ENCODE measurements around the gene MAPK10. TPM values are rescaled to one million over a fixed set of nuclear protein-coding genes. Genes with fewer than 3 reads are reported as not detected.

Gene MAPK10
- total and polyA plus RNA-seq, 2 experiments from 2014 or later, result 3.6 to 8.1 TPM

DNA sequence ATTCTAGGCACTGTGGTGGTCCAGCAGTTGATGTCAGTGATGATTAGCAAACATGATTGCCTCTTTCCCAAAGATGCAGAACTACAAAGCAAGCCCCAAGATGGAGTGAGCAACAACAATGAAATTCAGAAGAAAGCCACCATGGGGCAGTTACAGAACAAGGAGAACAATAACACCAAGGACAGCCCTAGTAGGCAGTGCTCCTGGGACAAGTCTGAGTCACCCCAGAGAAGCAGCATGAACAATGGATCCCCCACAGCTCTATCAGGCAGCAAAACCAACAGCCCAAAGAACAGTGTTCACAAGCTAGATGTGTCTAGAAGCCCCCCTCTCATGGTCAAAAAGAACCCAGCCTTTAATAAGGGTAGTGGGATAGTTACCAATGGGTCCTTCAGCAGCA, 365.3 kb downstream of the MAPK10 start:
- Histone ChIP-seq H3K4me1 (ENCODE audit: insufficient read depth) (no peaks in the 10 kb centered on the region), H4K20me1 (replicated peaks; ENCODE audit: insufficient read depth) (no peaks in the 10 kb centered on the region), H2AFZ (no peak overlapping the region), H3K9me2 (ENCODE audit: insufficient read depth) (no peaks in the 10 kb centered on the region), H3K27me3 (ENCODE audit: insufficient read depth) (no peaks in the 10 kb centered on the region), H3K4me3 (no peak overlapping the region), H3F3A (replicated peaks; ENCODE audit: low read depth) (no peaks in the 10 kb centered on the region), H3K36me3 (ENCODE audit: insufficient read depth) (no peaks in the 10 kb centered on the region), H3K27ac (ENCODE audit: low read depth) (no peak overlapping the region), H3K4me2 (no peak overlapping the region), H3K79me2 (replicated peaks; ENCODE audit: insufficient read depth) (no peaks in the 10 kb centered on the region)
- Mint-ChIP-seq H3K27me3 (ENCODE audit: insufficient read depth, low read depth, poor library complexity) (no peaks in the 10 kb centered on the region), H3K4me1 (no peaks in the 10 kb centered on the region), H3K9me3 (no peaks in the 10 kb centered on the region), H3K27ac (no peak overlapping the region), H3K36me3 (ENCODE audit: low read depth) (no peaks in the 10 kb centered on the region), H3K4me3 (no peak overlapping the region)
- DNase-seq (ENCODE audit: low spot score) (no peak), ATAC-seq (no peak)
- TF ChIP-seq EZH2phosphoT487 (IDR thresholded peaks at IDR 0.05; ENCODE audit: unreplicated experiment) (no peak), CREB1 (CRISPR knock-in tag; IDR thresholded peaks at IDR 0.05; ENCODE audit: low read depth) (no peak), CTCF (conservative IDR thresholded peaks at IDR 0.05; ENCODE audit: low read depth in 2 of 2) (no peak), NANOG (IDR thresholded peaks at IDR 0.05; ENCODE audit: borderline replicate concordance) (no peak), STAT1 (IDR thresholded peaks at IDR 0.05; ENCODE audit: unreplicated experiment) (no peak), EZH2 (IDR thresholded peaks at IDR 0.05; ENCODE audit: low read depth, unreplicated experiment) (no peak)
- TF ChIP-seq, protein P1, sequence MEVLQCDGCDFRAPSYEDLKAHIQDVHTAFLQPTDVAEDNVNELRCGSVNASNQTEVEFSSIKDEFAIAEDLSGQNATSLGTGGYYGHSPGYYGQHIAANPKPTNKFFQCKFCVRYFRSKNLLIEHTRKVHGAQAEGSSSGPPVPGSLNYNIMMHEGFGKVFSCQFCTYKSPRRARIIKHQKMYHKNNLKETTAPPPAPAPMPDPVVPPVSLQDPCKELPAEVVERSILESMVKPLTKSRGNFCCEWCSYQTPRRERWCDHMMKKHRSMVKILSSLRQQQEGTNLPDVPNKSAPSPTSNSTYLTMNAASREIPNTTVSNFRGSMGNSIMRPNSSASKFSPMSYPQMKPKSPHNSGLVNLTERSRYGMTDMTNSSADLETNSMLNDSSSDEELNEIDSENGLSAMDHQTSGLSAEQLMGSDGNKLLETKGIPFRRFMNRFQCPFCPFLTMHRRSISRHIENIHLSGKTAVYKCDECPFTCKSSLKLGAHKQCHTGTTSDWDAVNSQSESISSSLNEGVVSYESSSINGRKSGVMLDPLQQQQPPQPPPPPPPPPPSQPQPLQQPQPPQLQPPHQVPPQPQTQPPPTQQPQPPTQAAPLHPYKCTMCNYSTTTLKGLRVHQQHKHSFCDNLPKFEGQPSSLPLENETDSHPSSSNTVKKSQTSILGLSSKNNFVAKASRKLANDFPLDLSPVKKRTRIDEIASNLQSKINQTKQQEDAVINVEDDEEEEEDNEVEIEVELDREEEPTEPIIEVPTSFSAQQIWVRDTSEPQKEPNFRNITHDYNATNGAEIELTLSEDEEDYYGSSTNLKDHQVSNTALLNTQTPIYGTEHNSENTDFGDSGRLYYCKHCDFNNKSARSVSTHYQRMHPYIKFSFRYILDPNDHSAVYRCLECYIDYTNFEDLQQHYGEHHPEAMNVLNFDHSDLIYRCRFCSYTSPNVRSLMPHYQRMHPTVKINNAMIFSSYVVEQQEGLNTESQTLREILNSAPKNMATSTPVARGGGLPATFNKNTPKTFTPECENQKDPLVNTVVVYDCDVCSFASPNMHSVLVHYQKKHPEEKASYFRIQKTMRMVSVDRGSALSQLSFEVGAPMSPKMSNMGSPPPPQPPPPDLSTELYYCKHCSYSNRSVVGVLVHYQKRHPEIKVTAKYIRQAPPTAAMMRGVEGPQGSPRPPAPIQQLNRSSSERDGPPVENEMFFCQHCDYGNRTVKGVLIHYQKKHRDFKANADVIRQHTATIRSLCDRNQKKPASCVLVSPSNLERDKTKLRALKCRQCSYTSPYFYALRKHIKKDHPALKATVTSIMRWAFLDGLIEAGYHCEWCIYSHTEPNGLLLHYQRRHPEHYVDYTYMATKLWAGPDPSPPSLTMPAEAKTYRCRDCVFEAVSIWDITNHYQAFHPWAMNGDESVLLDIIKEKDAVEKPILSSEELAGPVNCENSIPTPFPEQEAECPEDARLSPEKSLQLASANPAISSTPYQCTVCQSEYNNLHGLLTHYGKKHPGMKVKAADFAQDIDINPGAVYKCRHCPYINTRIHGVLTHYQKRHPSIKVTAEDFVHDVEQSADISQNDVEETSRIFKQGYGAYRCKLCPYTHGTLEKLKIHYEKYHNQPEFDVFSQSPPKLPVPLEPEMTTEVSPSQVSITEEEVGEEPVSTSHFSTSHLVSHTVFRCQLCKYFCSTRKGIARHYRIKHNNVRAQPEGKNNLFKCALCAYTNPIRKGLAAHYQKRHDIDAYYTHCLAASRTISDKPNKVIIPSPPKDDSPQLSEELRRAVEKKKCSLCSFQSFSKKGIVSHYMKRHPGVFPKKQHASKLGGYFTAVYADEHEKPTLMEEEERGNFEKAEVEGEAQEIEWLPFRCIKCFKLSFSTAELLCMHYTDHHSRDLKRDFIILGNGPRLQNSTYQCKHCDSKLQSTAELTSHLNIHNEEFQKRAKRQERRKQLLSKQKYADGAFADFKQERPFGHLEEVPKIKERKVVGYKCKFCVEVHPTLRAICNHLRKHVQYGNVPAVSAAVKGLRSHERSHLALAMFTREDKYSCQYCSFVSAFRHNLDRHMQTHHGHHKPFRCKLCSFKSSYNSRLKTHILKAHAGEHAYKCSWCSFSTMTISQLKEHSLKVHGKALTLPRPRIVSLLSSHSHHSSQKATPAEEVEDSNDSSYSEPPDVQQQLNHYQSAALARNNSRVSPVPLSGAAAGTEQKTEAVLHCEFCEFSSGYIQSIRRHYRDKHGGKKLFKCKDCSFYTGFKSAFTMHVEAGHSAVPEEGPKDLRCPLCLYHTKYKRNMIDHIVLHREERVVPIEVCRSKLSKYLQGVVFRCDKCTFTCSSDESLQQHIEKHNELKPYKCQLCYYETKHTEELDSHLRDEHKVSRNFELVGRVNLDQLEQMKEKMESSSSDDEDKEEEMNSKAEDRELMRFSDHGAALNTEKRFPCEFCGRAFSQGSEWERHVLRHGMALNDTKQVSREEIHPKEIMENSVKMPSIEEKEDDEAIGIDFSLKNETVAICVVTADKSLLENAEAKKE (CRISPR knock-in tag; IDR thresholded peaks at IDR 0.05), result no peak

Data from GM23338 (cell line).